ENCODE data around the gene CNOT11.
A peak's percentile ranks its signal among the peaks of the same experiment; 100 is the strongest.

CNOT11 gene

DNA sequence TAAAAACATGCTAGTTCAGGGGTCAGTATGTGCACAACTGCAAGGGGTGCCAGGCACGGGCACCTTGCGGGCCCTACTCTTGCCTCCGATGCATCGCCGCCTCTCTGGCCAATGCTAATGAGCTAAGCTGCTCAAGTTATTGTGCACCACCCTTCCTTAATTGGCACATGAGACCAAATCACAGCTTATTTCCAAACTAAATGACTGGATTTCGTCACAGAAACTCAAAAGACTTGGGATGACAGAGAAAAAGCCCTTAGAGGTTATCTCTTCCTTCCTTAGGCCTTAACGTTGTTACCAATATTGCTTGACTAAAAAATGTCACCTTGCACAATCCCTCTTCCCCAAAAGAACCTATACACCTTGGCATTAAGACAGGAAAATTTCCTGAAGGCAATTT lies 48.1 kb downstream of the CNOT11 start:
- Histone ChIP-seq H3K36me3 (ENCODE audit: control insufficient read depth, insufficient read depth, low read length, severe bottlenecking) (no peaks in the 10 kb centered on the region), H3K9ac (ENCODE audit: low read length) (no peak overlapping the region), H3K4me1 (ENCODE audit: control insufficient read depth, insufficient read depth, low read length) (peaks cover 56% of the 10 kb centered on the region), H3K9me3 (ENCODE audit: control insufficient read depth, low read length) (no peaks in the 10 kb centered on the region), H3K27me3 (replicated peaks; ENCODE audit: control insufficient read depth, insufficient read depth, low read length) (no peaks in the 10 kb centered on the region), H3K4me3 (ENCODE audit: low read length) (no peak overlapping the region)
- no peak for DNase-seq (ENCODE audit: low read depth)

DNA sequence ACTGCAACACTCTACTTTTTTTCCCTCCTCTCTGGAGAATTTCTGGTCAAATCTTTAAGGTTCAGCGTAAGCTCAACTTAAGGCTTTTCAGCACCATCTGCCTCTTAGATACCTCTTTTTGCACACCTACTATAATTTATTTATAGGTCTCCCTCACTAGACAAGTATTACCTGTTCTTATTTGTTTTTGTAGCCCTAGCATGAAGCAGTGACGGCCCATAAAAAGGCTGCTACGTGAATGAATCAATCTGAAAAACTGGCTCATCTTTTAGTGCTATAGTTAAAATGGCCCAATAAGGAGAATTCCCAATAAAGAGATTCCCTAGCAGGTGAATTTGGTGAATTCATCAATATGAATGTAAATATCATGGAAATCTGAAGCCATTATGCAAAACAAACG lies 49.3 kb downstream of the CNOT11 start:
- no peaks in the 10 kb centered on the region for H3K36me3 ChIP-seq (ENCODE audit: control insufficient read depth, insufficient read depth, low read length, severe bottlenecking)
- H3K9ac ChIP-seq (ENCODE audit: low read length): no peak overlapping the region
- H3K27me3 ChIP-seq (replicated peaks; ENCODE audit: control insufficient read depth, insufficient read depth, low read length): no peaks in the 10 kb centered on the region
- H3K4me1 ChIP-seq (ENCODE audit: control insufficient read depth, insufficient read depth, low read length): peaks cover 57% of the 10 kb centered on the region
- DNase-seq (ENCODE audit: low read depth): no peak
- H3K9me3 ChIP-seq (ENCODE audit: control insufficient read depth, low read length): no peaks in the 10 kb centered on the region
- H3K4me3 ChIP-seq (ENCODE audit: low read length): no peak overlapping the region

DNA sequence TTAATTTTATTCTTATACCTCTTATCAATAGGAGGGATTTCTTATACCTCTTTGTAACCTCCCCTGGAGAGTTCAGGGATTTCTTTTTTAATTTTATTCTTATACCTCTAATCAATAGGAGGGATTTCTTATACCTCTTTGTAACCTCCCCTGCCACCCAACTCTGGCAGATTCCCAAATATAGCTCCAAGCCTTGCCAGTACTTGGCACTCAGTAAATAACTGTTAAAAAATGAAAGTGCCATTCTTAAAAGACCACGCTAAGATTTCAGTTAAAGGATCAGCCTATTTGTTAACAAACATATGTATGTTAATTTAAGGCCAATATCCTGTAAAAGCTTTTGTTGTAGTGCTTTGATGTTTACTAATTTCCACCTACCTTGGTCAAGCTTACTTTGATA lies 51.0 kb downstream of the CNOT11 start:
- no peak for DNase-seq (ENCODE audit: low read depth)
- Histone ChIP-seq H3K4me1 (ENCODE audit: control insufficient read depth, insufficient read depth, low read length) (peaks cover 60% of the 10 kb centered on the region), H3K27me3 (replicated peaks; ENCODE audit: control insufficient read depth, insufficient read depth, low read length) (no peaks in the 10 kb centered on the region), H3K36me3 (ENCODE audit: control insufficient read depth, insufficient read depth, low read length, severe bottlenecking) (no peaks in the 10 kb centered on the region), H3K9me3 (ENCODE audit: control insufficient read depth, low read length) (no peaks in the 10 kb centered on the region), H3K4me3 (ENCODE audit: low read length) (no peak overlapping the region), H3K9ac (ENCODE audit: low read length) (no peak overlapping the region)

DNA sequence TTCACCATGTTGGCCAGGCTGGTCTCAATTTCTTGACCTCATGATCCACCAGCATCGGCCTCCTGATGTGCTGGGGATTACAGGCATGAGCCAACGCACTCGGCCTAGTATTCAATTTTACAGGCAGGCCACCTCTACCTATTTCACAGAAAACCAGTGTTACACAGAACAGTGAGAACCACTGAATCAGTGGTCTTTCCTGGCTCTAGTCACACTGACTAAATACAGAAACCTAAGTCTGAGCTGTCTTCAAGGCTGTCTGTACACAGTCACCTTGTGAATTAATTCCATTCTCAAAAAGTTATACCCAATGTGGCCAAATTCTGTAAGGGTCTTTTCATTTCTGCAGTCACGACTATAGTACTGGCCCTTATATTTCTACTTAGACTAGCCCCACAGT lies 52.3 kb downstream of the CNOT11 start:
- Histone ChIP-seq H3K36me3 (ENCODE audit: control insufficient read depth, insufficient read depth, low read length, severe bottlenecking) (no peaks in the 10 kb centered on the region), H3K9me3 (ENCODE audit: control insufficient read depth, low read length) (no peaks in the 10 kb centered on the region), H3K4me3 (ENCODE audit: low read length) (peak overlapping the region; percentile 86), H3K9ac (ENCODE audit: low read length) (peak overlapping the region; percentile 60), H3K27me3 (replicated peaks; ENCODE audit: control insufficient read depth, insufficient read depth, low read length) (no peaks in the 10 kb centered on the region), H3K4me1 (ENCODE audit: control insufficient read depth, insufficient read depth, low read length) (peaks cover 62% of the 10 kb centered on the region)
- DNase-seq (ENCODE audit: low read depth): no peak

DNA sequence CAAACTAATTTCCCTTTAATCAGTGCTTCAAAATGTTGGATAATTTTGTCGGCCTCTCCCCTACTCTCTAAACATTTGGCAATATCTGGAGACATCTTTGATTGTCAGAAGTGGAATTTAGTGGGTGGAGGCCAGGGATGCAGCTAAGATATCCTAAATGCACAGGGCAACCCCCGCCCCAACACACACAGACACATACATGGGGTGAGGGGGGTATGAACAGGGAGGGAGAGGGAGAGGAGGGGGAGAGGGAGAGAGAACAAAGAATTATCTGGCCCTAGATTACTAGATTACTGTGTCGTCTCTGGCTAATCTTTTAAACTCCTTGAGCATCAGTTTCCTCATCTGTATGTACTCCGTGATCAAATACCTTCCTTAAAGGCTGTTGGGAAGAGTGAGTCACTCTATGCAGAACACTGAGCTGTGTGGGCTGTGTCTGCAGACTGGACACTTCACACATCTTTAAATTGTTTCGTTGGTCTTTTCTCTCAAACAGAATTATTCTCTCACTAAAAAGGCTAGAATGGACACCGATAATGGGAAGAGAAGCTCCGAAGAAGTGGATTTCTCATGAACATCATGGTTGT lies 52.9 kb downstream of the CNOT11 start:
- Histone ChIP-seq H3K9me3 (ENCODE audit: control insufficient read depth, low read length) (no peaks in the 10 kb centered on the region), H3K4me1 (ENCODE audit: control insufficient read depth, insufficient read depth, low read length) (peaks cover 57% of the 10 kb centered on the region), H3K27me3 (replicated peaks; ENCODE audit: control insufficient read depth, insufficient read depth, low read length) (no peaks in the 10 kb centered on the region), H3K9ac (ENCODE audit: low read length) (peak overlapping the region; percentile 95), H3K36me3 (ENCODE audit: control insufficient read depth, insufficient read depth, low read length, severe bottlenecking) (no peaks in the 10 kb centered on the region), H3K4me3 (ENCODE audit: low read length) (peak overlapping the region; percentile 86)
- peak; percentile 73 for DNase-seq (ENCODE audit: low read depth)

DNA sequence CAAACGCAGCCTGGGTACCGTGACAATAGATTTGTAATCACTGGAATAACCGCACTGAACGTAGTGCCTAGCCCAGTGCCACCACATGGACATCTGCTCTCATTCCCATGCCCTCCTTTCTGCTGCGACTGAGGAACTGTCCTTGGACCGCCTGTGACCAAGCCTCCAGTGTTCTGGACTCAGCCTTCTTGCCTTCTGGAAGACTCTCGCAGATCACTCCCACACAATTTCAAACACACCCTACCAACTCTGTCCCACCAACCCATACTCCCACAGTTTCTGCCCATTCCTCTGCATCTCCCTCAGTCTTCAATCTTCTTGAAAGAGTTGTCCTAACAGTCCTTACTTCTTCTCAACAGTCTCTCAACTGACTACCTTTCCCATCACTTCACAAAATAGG lies 53.7 kb downstream of the CNOT11 start:
- peak overlapping the region; percentile 95 for H3K9ac ChIP-seq (ENCODE audit: low read length)
- no peaks in the 10 kb centered on the region for H3K36me3 ChIP-seq (ENCODE audit: control insufficient read depth, insufficient read depth, low read length, severe bottlenecking)
- H3K9me3 ChIP-seq (ENCODE audit: control insufficient read depth, low read length): no peaks in the 10 kb centered on the region
- H3K27me3 ChIP-seq (replicated peaks; ENCODE audit: control insufficient read depth, insufficient read depth, low read length): no peaks in the 10 kb centered on the region
- peaks cover 53% of the 10 kb centered on the region for H3K4me1 ChIP-seq (ENCODE audit: control insufficient read depth, insufficient read depth, low read length)
- peak overlapping the region; percentile 86 for H3K4me3 ChIP-seq (ENCODE audit: low read length)
- peak; percentile 19 for DNase-seq (ENCODE audit: low read depth)

DNA sequence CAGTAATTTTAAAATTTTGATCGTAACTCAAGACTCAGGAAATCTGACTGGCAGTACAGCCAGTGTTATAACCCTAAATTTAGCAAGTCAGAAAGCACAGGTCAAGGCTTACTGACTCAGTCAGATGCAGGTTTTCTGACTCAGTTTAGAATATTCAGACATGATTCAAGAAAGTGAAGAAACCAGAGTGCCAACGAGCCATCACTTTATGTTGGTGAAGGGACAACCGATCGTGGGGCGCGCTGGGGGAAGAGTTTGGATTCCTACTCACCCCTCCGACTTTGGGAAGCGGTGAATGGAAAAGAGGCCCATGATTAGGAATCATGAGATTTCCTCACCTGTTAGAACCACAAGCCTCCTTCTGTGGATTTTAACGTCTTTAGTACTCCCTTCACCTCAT lies 54.8 kb downstream of the CNOT11 start:
- peak; percentile 18 for DNase-seq (ENCODE audit: low read depth)
- Histone ChIP-seq H3K9ac (ENCODE audit: low read length) (peak overlapping the region; percentile 95), H3K4me3 (ENCODE audit: low read length) (peak overlapping the region; percentile 86), H3K27me3 (replicated peaks; ENCODE audit: control insufficient read depth, insufficient read depth, low read length) (no peaks in the 10 kb centered on the region), H3K9me3 (ENCODE audit: control insufficient read depth, low read length) (no peaks in the 10 kb centered on the region), H3K4me1 (ENCODE audit: control insufficient read depth, insufficient read depth, low read length) (peaks cover 43% of the 10 kb centered on the region), H3K36me3 (ENCODE audit: control insufficient read depth, insufficient read depth, low read length, severe bottlenecking) (no peaks in the 10 kb centered on the region)

DNA sequence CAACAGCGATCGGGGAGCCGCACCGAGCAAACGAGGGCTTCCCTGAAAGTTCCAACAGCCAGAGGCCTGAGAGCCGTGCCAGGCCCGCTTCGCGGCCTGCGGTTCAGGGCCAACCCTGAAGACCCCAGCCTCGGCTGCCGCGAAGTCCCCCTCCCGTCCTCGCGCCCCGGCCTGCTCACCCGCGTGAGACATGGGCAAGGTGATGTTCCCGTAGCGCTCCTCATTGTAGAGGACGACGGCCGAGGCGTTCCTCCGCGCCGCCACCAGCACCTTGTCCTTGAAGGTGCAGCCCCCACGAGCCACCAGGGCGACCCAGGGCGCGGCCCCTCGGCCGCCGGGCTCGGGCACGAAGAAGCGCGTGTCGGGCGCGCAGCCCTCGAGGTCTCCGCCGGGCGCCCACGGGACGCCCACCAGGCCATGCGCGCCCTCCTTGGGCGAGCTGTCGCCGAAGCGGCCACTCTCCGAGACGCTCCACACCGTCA lies 55.3 kb downstream of the CNOT11 start:
- peaks cover 40% of the 10 kb centered on the region for H3K4me1 ChIP-seq (ENCODE audit: control insufficient read depth, insufficient read depth, low read length)
- no peaks in the 10 kb centered on the region for H3K27me3 ChIP-seq (replicated peaks; ENCODE audit: control insufficient read depth, insufficient read depth, low read length)
- DNase-seq (ENCODE audit: low read depth): no peak
- no peaks in the 10 kb centered on the region for H3K36me3 ChIP-seq (ENCODE audit: control insufficient read depth, insufficient read depth, low read length, severe bottlenecking)
- no peaks in the 10 kb centered on the region for H3K9me3 ChIP-seq (ENCODE audit: control insufficient read depth, low read length)
- H3K9ac ChIP-seq (ENCODE audit: low read length): peak overlapping the region; percentile 95
- H3K4me3 ChIP-seq (ENCODE audit: low read length): peak overlapping the region; percentile 86

DNA sequence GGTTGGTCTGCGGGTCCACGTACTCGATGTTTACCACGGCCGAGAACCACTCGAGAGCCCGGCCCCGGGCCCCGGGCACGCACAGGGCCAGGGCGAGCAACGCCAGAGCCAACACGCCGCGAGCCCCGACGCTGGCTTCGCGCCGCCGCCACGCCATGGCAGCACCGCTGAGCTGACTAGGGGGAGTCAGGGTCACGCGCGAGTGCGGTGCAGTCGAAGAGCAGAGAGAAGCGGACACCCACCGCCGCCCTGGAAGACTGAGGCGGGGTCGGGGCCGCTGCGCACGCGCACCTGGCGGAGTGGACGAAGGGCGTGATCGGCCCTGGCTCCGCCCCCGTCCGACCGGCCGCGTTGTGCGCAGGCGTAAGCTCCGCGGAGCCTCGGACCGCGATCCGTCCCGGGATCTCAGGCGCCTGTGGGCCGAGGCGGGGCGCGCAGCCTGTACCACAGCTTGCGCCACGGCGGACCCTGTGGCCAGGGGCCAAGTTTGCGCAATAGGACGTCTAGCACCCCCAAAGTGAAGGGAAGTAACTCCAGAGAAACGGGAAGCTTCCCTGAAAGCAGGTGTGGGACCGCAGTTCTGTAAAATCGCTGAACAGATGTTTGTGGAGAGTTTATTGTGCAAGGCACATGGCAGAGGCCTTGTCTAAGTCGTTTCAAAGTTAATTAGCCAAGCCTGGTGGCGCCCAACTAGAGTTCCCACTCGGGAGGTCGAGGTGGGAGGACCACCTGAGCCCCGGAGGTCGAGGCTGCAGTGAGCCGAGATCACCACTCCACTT lies 55.9 kb downstream of the CNOT11 start, which contains the start of gene RNF149:
Gene RNF149, minus strand, starts transcription at position 270 of the 779 bp plus-strand sequence. Its CDS starts 113 bp downstream, at position 157.
- H3K4me1 ChIP-seq (ENCODE audit: control insufficient read depth, insufficient read depth, low read length): peaks cover 40% of the 10 kb centered on the region
- peak within 1 kb of the TSS; percentile 95 for H3K9ac ChIP-seq (ENCODE audit: low read length)
- H3K9me3 ChIP-seq (ENCODE audit: control insufficient read depth, low read length): no peaks in the 10 kb centered on the region
- H3K4me3 ChIP-seq (ENCODE audit: low read length): peak within 1 kb of the TSS; percentile 86
- DNase-seq (ENCODE audit: low read depth): peak; percentile 96
- H3K36me3 ChIP-seq (ENCODE audit: control insufficient read depth, insufficient read depth, low read length, severe bottlenecking): no peaks in the 10 kb centered on the region
- H3K27me3 ChIP-seq (replicated peaks; ENCODE audit: control insufficient read depth, insufficient read depth, low read length): no peaks in the 10 kb centered on the region

DNA sequence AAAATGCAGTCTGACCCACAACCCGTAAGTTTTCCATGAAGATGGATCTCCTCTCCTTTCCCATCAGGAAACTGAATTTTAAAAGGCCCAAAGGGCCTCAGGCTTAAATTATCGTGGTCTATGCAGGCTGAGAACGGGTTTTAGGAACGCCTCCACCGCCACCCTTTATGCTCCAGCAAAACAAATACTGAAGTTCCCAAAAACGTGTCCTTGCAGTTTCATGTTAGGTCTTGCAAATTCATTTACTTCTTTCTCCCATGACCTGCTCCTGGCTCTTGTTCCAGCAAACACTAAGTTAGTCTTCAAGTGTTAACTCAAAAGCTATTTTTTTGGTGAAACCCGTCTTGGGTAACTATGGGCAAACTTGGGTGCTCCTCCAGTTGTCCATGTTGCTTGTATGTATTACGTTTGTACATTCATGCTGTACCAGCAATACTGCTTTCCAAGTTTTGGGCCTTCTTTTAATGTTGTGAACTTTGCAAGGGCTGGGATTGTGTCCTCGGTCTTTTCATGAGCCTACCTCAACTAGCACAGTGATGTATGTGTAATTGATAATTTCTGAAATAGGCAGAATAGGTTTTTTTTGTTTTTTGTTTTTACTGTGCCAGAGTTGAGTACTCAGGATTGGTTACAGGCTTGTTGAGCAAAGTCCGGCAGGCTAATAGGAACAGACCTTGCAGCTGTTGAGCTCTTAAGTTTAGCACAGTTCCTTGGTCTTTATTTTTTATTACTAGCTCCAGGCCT lies 57.6 kb downstream of the CNOT11 start:
- Histone ChIP-seq H3K9me3 (ENCODE audit: control insufficient read depth, low read length) (no peaks in the 10 kb centered on the region), H3K9ac (ENCODE audit: low read length) (no peak overlapping the region), H3K27me3 (replicated peaks; ENCODE audit: control insufficient read depth, insufficient read depth, low read length) (no peaks in the 10 kb centered on the region), H3K4me3 (ENCODE audit: low read length) (no peak overlapping the region), H3K4me1 (ENCODE audit: control insufficient read depth, insufficient read depth, low read length) (peaks cover 27% of the 10 kb centered on the region), H3K36me3 (ENCODE audit: control insufficient read depth, insufficient read depth, low read length, severe bottlenecking) (no peaks in the 10 kb centered on the region)
- DNase-seq (ENCODE audit: low read depth): no peak
